ENCODE data around the gene RGS16.

RGS16 gene

GRCh38 chr1:182588500-182589396, 15.4 kb downstream of the RGS16 start, which contains the start of gene RNASEL:
TSS of gene RNASEL (minus strand) at chr1:182589256. CDS start at chr1:182586806, 2,450 bp downstream.
- DNase-seq (ENCODE audit: extremely low spot score, insufficient read length, low read depth) (no peak), FAIRE-seq (peak; percentile 80)

GRCh38 chr1:182587666-182588499, 16.3 kb downstream of the RGS16 start:
- DNase-seq (ENCODE audit: extremely low spot score, insufficient read length, low read depth): no peak
- no peak for FAIRE-seq

GRCh38 chr1:182587093-182587492, 17.1 kb downstream of the RGS16 start:
- no peak for DNase-seq (ENCODE audit: extremely low spot score, insufficient read length, low read depth)
- no peak for FAIRE-seq

GRCh38 chr1:182586380-182586779, 17.8 kb downstream of the RGS16 start:
- FAIRE-seq (no peak), DNase-seq (ENCODE audit: extremely low spot score, insufficient read length, low read depth) (no peak)

- FAIRE-seq (no peak), DNase-seq (ENCODE audit: extremely low spot score, insufficient read length, low read depth) (no peak)
Measured at GRCh38 chr1:182584746-182585145, 19.4 kb downstream of the RGS16 start.

- DNase-seq (ENCODE audit: extremely low spot score, insufficient read length, low read depth): no peak
- no peak for FAIRE-seq
Measured at GRCh38 chr1:182580736-182581135, 23.5 kb downstream of the RGS16 start.

GRCh38 chr1:182575540-182576149, 28.5 kb downstream of the RGS16 start:
- DNase-seq (ENCODE audit: extremely low spot score, insufficient read length, low read depth) (no peak), FAIRE-seq (no peak)

- no peak for DNase-seq (ENCODE audit: extremely low spot score, insufficient read length, low read depth)
- no peak for FAIRE-seq
Measured at GRCh38 chr1:182574156-182574555, 30.0 kb downstream of the RGS16 start.

- FAIRE-seq (peak; percentile 69), DNase-seq (ENCODE audit: extremely low spot score, insufficient read length, low read depth) (no peak)
Measured at GRCh38 chr1:182570611-182570970, 33.6 kb downstream of the RGS16 start.

- no peak for DNase-seq (ENCODE audit: extremely low spot score, insufficient read length, low read depth)
- no peak for FAIRE-seq
Measured at GRCh38 chr1:182569939-182570610, 34.1 kb downstream of the RGS16 start.

GRCh38 chr1:182568647-182569284, 35.4 kb downstream of the RGS16 start:
- peak; percentile 21 for FAIRE-seq
- no peak for DNase-seq (ENCODE audit: extremely low spot score, insufficient read length, low read depth)

- FAIRE-seq (no peak), DNase-seq (ENCODE audit: extremely low spot score, insufficient read length, low read depth) (no peak)
Measured at GRCh38 chr1:182567629-182568028, 36.6 kb downstream of the RGS16 start.

- DNase-seq (ENCODE audit: extremely low spot score, insufficient read length, low read depth): no peak
- peak; percentile 48 for FAIRE-seq
Measured at GRCh38 chr1:182565537-182565936, 38.7 kb downstream of the RGS16 start.

GRCh38 chr1:182564406-182565004, 39.7 kb downstream of the RGS16 start:
- FAIRE-seq: no peak
- DNase-seq (ENCODE audit: extremely low spot score, insufficient read length, low read depth): no peak

GRCh38 chr1:182563095-182563494, 41.1 kb downstream of the RGS16 start:
- no peak for FAIRE-seq
- DNase-seq (ENCODE audit: extremely low spot score, insufficient read length, low read depth): no peak

- FAIRE-seq (no peak), DNase-seq (ENCODE audit: extremely low spot score, insufficient read length, low read depth) (no peak)
Measured at GRCh38 chr1:182561456-182561855, 42.7 kb downstream of the RGS16 start.

- FAIRE-seq (no peak), DNase-seq (ENCODE audit: extremely low spot score, insufficient read length, low read depth) (no peak)
Measured at GRCh38 chr1:182560392-182560984, 43.7 kb downstream of the RGS16 start.

GRCh38 chr1:182556279-182556678, 47.9 kb downstream of the RGS16 start:
- FAIRE-seq: no peak
- no peak for DNase-seq (ENCODE audit: extremely low spot score, insufficient read length, low read depth)

- FAIRE-seq (no peak), DNase-seq (ENCODE audit: extremely low spot score, insufficient read length, low read depth) (no peak)
Measured at GRCh38 chr1:182555493-182555892, 48.7 kb downstream of the RGS16 start.
